Transverse colon (tissue), 4 donors: ENCODE results near the gene BICD1.

Experiments
- CTCF ChIP-seq, 5 experiments: fragments of 200-600 bp in 3 of 5; fragments of 450-650 bp in 2 of 5; sonication (generic) in 3 of 5; IDR thresholded peaks; 1 replicate in 2 of 5; 2 replicates in 3 of 5; pipeline ENCODE4 v1.5.1; 2016 to 2017; ENCODE audit warnings: antibody characterized with exemption in 5 of 5, inconsistent platforms in 3 of 5, mild to moderate bottlenecking in 2 of 5, moderate library complexity in 1 of 5
- EP300 ChIP-seq: sonication (generic); formaldehyde crosslinking; IDR thresholded peaks from one replicate; pipeline ENCODE4 v1.6.1; 2017; ENCODE audit warnings: antibody characterized with exemption, low read depth
- POLR2A ChIP-seq: fragments of 450-650 bp; IDR thresholded peaks from one replicate; pipeline ENCODE4 v1.6.1; 2016; ENCODE audit warnings: antibody characterized with exemption, mild to moderate bottlenecking, moderate library complexity
- POLR2AphosphoS5 ChIP-seq, 3 donors: sonication (generic); formaldehyde crosslinking; IDR thresholded peaks; one replicate each; pipeline ENCODE4 v1.6.1; 2016; ENCODE audit warnings: antibody characterized with exemption in 3 of 3

GRCh38 chr12:32159925-32160324 lies 53.3 kb downstream of the BICD1 start:
- TF ChIP-seq CTCF (IDR thresholded peaks at IDR 0.05) (no peak), POLR2AphosphoS5 (IDR thresholded peaks at IDR 0.05) (no peak), POLR2A (no peak), EP300 (no peak)
